Stimulated activated CD4-positive, alpha-beta T cell treated with anti-CD3 and anti-CD28 coated beads, Interleukin-2, amount 100 ng/mL, for 24 hours (primary cell): Measurements from ENCODE around the gene TACO1.

ENCODE experiments used
- DNase-seq, 2 donors: peaks; one replicate each; pipeline ENCODE4 v3.0.0-alpha.2; 2020

Gene TACO1

GRCh38 chr17:63600569-63601438, at the start of gene TACO1:
TSS of gene TACO1 (plus strand) at chr17:63600895. CDS start at chr17:63601084, 189 bp downstream.
- peak; percentile 85 for DNase-seq

- no peak for DNase-seq
Measured at GRCh38 chr17:63552211-63552610, 48.5 kb upstream of the TACO1 start.

GRCh38 chr17:63555500-63556156, 45.1 kb upstream of the TACO1 start:
- DNase-seq, result no peak

- no peak for DNase-seq
Measured at GRCh38 chr17:63557416-63557815, 43.3 kb upstream of the TACO1 start.

GRCh38 chr17:63558441-63558840, 42.3 kb upstream of the TACO1 start:
- no peak for DNase-seq

- DNase-seq, result no peak
Measured at GRCh38 chr17:63561819-63562218, 38.9 kb upstream of the TACO1 start.

GRCh38 chr17:63563339-63563738, 37.4 kb upstream of the TACO1 start:
- DNase-seq, result no peak

- no peak for DNase-seq
Measured at GRCh38 chr17:63564562-63564961, 36.1 kb upstream of the TACO1 start.

GRCh38 chr17:63567229-63567628, 33.5 kb upstream of the TACO1 start:
- DNase-seq, result no peak

- DNase-seq, result no peak
Measured at GRCh38 chr17:63568563-63568962, 32.1 kb upstream of the TACO1 start.

- no peak for DNase-seq
Measured at GRCh38 chr17:63571632-63572310, 28.9 kb upstream of the TACO1 start.

GRCh38 chr17:63573634-63574033, 27.1 kb upstream of the TACO1 start:
- no peak for DNase-seq

- DNase-seq, result no peak
Measured at GRCh38 chr17:63578027-63578768, 22.5 kb upstream of the TACO1 start.

- DNase-seq, result no peak
Measured at GRCh38 chr17:63578769-63579111, 22.0 kb upstream of the TACO1 start.

- DNase-seq, result no peak
Measured at GRCh38 chr17:63579633-63580032, 21.1 kb upstream of the TACO1 start.

- no peak for DNase-seq
Measured at GRCh38 chr17:63587770-63588169, 12.9 kb upstream of the TACO1 start.

GRCh38 chr17:63588797-63589196, 11.9 kb upstream of the TACO1 start:
- no peak for DNase-seq

- DNase-seq, result no peak
Measured at GRCh38 chr17:63589646-63590045, 11.0 kb upstream of the TACO1 start.

GRCh38 chr17:63592797-63593196, 7.9 kb upstream of the TACO1 start:
- no peak for DNase-seq

GRCh38 chr17:63595132-63595531, 5.6 kb upstream of the TACO1 start:
- DNase-seq, result no peak

GRCh38 chr17:63596856-63597586, 3.7 kb upstream of the TACO1 start:
- no peak for DNase-seq

GRCh38 chr17:63598281-63598680, 2.4 kb upstream of the TACO1 start:
- DNase-seq, result no peak
